ENCODE data around the gene TESMIN.

- TF ChIP-seq POLR2AphosphoS5 (IDR thresholded peaks at IDR 0.05; ENCODE audit: low read depth, low read length) (no peak), POLR2A (IDR thresholded peaks at IDR 0.05; ENCODE audit: low read depth, low read length) (no peak), TAF1 (IDR thresholded peaks at IDR 0.05; ENCODE audit: low read depth, low read length) (no peak)
Observed at GRCh38 chr11:68686486-68686885, 64.8 kb downstream of the TESMIN start.
